Liver (tissue), 3 donors: Measurements from ENCODE around the gene PLEKHA7.

Experiments
- FOXA1 ChIP-seq: IDR thresholded peaks from 2 replicates; pipeline ENCODE4 v1.6.1; 2016; ENCODE audit warnings: antibody characterized with exemption
- FOXA2 ChIP-seq: IDR thresholded peaks from 2 replicates; pipeline ENCODE4 v1.6.1; 2016; ENCODE audit warnings: antibody characterized with exemption
- GABPA ChIP-seq, 2 donors: IDR thresholded peaks in 1 of 2; conservative IDR thresholded peaks in 1 of 2; 2 replicates each; pipeline ENCODE4 v1.6.1; 2016; ENCODE audit warnings: antibody characterized with exemption in 2 of 2, mild to moderate bottlenecking in 1 of 2, moderate library complexity in 1 of 2
- RAD21 ChIP-seq, 2 donors: IDR thresholded peaks; 2 replicates each; pipeline ENCODE4 v1.6.1; 2016; ENCODE audit warnings: antibody characterized with exemption in 2 of 2, mild to moderate bottlenecking in 2 of 2
- SP1 ChIP-seq: IDR thresholded peaks from 2 replicates; pipeline ENCODE4 v1.6.1; 2018; ENCODE audit warnings: antibody characterized with exemption, mild to moderate bottlenecking
- TAF1 ChIP-seq: conservative IDR thresholded peaks from 2 replicates; pipeline ENCODE4 v1.6.1; 2016; ENCODE audit warnings: antibody characterized with exemption, mild to moderate bottlenecking
- YY1 ChIP-seq: IDR thresholded peaks from 2 replicates; pipeline ENCODE4 v1.6.1; 2016; ENCODE audit warnings: antibody characterized with exemption, mild to moderate bottlenecking
- TF ChIP-seq, protein P1 (sequence below): fragments of 150-350 bp; IDR thresholded peaks from 2 replicates; pipeline ENCODE4 v1.5.1; 2017; ENCODE audit warnings: improper control_type of control experiment, low read depth, low read length; ENCODE audit not compliant: missing input control
- TF ChIP-seq, protein P2 (sequence below): IDR thresholded peaks from 2 replicates; pipeline ENCODE4 v1.6.1; 2016; ENCODE audit warnings: antibody characterized with exemption, mild to moderate bottlenecking
- TF ChIP-seq, protein P3 (sequence below): IDR thresholded peaks from 2 replicates; pipeline ENCODE4 v1.6.1; 2016; ENCODE audit warnings: antibody characterized with exemption
- donor health status: healthy.
- donor health status: healthy.

DNA sequence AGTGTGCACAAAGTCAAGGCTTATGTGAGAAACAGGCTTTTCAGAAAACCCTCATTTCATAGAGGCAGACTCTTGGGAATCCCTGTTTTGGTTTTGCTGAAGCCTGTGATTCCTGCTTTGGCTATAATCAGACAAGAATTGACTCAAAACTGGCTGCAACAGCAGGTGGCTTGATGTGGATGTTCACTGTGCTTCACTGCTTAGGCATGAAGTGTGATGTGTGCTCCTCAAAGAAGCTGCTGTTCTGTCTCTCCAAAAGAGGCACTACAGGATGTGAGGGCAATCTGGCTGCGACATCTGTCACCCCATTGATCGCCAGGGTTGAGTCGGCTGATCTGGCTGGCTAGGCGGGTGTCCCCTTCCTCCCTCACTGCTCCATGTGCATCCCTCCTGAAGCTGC is 172.2 kb downstream of the PLEKHA7 start:
- TF ChIP-seq, protein P1, sequence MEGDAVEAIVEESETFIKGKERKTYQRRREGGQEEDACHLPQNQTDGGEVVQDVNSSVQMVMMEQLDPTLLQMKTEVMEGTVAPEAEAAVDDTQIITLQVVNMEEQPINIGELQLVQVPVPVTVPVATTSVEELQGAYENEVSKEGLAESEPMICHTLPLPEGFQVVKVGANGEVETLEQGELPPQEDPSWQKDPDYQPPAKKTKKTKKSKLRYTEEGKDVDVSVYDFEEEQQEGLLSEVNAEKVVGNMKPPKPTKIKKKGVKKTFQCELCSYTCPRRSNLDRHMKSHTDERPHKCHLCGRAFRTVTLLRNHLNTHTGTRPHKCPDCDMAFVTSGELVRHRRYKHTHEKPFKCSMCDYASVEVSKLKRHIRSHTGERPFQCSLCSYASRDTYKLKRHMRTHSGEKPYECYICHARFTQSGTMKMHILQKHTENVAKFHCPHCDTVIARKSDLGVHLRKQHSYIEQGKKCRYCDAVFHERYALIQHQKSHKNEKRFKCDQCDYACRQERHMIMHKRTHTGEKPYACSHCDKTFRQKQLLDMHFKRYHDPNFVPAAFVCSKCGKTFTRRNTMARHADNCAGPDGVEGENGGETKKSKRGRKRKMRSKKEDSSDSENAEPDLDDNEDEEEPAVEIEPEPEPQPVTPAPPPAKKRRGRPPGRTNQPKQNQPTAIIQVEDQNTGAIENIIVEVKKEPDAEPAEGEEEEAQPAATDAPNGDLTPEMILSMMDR: no peak
- TF ChIP-seq, protein P2, sequence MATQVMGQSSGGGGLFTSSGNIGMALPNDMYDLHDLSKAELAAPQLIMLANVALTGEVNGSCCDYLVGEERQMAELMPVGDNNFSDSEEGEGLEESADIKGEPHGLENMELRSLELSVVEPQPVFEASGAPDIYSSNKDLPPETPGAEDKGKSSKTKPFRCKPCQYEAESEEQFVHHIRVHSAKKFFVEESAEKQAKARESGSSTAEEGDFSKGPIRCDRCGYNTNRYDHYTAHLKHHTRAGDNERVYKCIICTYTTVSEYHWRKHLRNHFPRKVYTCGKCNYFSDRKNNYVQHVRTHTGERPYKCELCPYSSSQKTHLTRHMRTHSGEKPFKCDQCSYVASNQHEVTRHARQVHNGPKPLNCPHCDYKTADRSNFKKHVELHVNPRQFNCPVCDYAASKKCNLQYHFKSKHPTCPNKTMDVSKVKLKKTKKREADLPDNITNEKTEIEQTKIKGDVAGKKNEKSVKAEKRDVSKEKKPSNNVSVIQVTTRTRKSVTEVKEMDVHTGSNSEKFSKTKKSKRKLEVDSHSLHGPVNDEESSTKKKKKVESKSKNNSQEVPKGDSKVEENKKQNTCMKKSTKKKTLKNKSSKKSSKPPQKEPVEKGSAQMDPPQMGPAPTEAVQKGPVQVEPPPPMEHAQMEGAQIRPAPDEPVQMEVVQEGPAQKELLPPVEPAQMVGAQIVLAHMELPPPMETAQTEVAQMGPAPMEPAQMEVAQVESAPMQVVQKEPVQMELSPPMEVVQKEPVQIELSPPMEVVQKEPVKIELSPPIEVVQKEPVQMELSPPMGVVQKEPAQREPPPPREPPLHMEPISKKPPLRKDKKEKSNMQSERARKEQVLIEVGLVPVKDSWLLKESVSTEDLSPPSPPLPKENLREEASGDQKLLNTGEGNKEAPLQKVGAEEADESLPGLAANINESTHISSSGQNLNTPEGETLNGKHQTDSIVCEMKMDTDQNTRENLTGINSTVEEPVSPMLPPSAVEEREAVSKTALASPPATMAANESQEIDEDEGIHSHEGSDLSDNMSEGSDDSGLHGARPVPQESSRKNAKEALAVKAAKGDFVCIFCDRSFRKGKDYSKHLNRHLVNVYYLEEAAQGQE: no peak
- TF ChIP-seq TAF1: no peak
- TF ChIP-seq FOXA2: no peak
- no peak for TF ChIP-seq FOXA1
- TF ChIP-seq SP1: no peak
- TF ChIP-seq RAD21 (IDR thresholded peaks at IDR 0.05): no peak
- TF ChIP-seq GABPA (IDR thresholded peaks at IDR 0.05 in 1 of 2, conservative IDR thresholded peaks at IDR 0.05 in 1 of 2): no peak
- TF ChIP-seq YY1: no peak
- TF ChIP-seq, protein P3, sequence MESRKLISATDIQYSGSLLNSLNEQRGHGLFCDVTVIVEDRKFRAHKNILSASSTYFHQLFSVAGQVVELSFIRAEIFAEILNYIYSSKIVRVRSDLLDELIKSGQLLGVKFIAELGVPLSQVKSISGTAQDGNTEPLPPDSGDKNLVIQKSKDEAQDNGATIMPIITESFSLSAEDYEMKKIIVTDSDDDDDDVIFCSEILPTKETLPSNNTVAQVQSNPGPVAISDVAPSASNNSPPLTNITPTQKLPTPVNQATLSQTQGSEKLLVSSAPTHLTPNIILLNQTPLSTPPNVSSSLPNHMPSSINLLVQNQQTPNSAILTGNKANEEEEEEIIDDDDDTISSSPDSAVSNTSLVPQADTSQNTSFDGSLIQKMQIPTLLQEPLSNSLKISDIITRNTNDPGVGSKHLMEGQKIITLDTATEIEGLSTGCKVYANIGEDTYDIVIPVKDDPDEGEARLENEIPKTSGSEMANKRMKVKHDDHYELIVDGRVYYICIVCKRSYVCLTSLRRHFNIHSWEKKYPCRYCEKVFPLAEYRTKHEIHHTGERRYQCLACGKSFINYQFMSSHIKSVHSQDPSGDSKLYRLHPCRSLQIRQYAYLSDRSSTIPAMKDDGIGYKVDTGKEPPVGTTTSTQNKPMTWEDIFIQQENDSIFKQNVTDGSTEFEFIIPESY: no peak
